Glomerular visceral epithelial cell (primary cell): ENCODE measurements around the gene PRR22.
A peak's percentile ranks its signal among the peaks of the same experiment; 100 is the strongest.

Experiments used
- DNase-seq: peaks from one replicate; pipeline ENCODE4 v3.0.0-alpha.2; 2016; ENCODE audit errors: extremely low spot score

Gene PRR22

DNA sequence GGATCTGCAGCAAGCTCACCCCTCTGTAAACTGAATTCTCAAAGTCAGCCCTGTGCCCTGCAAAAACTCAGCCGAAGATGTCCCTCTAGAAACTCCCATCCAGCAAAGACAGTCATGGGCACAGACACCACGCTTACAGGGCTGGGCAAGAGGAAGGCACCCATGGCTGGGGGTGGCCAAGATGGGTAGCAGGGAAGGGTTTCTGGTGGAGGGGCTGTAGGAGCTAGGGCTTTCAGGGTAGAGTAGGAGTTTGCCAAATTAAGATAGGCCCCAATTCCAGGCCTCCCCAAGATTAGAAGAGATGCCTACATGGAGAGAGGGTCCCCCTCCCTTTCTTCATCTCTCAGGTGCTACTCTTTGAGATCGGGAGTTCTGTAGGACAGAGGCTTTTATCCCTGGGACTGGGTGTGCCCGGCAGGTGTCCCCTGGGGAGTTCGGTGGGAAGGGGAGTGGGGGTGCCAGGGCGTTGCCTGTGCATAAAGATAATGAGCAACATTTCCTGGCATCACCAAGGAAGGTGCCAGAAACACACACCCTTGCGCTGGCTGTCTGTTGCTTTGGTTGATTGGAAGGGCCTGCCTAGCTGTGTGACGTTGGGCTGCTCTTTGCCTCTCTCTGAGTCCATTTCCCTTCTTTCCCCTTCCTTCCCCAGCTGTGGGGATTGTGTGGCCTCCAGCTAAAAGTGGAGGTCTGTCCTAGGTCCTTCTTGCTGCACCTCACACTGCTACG lies 29.7 kb upstream of the PRR22 start:
- DNase-seq: no peak

DNA sequence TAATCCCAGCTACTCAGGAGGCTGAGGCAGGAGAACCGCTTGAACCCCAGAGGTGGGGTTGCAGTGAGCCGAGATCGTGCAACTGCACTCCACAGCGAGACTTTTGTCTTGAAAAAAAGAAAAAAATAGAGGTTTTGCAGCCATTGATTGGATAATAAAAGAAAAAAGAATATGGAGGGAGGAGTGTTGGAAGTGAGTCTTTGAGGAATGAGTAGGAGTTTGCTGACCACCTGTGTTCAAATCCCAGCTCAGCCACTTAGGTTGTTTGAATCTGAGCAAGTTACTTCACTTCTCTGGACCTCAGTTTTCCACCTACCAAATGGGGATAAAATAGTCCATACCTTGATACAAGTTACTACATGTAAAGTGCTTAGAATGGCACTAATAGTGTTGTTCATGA lies 26.6 kb upstream of the PRR22 start:
- no peak for DNase-seq

DNA sequence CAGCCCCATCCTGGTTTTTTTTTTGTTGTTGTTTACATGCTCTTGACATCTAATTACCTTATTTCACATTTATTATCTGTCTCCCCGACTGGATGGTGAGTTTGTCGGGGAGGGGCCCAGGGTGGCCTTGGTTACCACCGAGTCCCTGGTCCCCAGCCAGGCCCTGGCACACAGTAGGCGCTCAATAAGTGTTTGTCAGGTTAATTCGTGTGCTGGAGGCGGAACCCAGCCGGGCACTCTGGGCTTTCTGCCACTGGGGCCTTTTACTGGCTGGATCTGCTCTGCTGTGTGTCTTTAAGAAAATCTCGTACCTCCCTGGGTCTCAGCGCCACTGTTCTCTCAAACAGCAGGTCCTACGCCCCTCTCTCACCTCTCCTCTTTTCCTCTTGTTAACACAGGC lies 24.9 kb upstream of the PRR22 start:
- no peak for DNase-seq

DNA sequence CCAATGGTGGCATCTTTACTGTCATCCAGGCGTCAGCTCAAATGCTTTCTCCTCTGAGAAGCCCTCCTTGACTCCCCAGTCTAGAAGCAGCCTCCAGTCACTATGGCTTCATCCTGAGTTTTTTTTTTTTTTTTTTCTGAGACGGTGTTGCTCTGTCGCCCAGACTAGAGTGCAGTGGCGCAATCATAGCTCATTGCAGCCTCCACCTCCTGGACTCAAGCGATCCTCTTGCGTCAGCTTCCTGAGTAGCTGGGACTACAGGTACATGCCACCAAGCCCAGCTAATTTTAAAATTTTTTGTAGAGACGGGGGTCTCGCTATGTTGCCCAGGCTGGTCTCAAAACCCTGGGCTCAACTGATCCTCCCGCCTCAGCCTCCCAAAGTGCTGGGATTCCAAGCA lies 24.5 kb upstream of the PRR22 start:
- DNase-seq: no peak

DNA sequence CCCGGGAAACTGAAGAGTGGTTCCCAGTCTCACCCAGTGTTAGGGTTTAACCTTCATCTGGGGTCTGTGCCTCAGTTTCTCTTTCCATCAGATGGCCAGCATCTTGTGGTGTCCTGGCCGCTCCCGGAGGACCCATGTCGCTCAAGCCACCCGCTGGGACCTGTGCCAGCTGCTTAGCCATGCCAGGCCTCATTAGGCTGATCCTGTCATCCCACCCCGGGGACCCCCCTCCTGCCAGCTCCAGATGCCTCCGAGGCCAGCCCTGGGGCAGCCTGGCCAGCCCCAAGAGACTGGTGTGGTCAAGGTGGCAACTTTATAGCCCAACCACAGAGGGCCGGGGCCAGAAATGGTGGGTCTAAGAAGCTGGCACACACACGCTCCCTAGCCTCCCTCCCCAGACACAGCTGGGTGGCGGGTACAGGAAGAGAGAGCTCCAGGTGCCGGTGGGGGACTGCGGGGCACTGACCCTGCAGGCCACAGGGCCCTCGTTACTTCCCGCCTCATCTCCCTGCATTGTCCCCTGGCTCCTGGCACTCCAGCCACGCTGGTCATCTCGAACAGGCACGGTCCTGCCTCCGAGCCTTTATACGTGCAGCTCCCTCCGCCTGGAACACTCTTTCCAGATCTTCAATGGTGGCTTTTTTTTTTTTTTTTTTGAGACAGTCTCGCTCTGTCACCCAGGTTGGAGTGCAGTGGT lies 23.7 kb upstream of the PRR22 start:
- DNase-seq: no peak

DNA sequence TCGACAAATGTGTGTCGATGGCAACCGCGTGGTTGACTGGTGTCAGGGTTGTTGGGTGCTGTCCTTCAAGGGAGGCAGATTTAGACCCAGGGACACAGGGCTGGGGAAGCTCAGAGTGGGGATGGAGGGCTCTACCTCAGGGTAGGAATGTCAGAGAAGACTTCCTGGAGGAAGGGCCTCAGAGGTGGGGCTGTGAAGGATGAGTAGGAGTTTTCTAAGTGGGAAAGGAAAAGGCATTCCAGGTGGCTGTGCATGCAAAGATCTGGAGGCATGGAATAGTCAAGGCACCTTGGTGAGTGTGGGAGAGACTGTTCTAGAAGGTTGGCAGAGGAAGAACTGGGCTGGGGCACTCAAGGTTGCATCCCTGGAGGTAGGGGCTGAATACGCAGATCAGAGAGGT lies 22.4 kb upstream of the PRR22 start:
- DNase-seq: no peak

DNA sequence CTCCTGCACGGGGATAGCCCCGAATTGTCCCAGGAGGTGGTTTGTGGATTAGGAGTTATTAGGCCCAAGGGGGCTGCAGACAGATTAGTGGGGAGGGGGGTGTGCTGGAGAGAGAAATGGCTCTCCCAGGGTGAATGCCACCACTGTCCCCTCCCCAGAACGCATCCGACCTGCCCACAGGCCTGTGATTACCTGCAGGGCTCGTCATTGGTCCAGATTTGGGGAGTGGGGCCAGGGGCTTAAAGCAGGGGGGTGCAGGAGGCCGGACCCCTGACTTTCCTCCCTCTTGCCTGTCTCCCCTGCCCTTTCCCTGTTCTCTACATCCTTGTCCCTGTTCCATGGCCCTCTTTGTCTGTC lies 21.6 kb upstream of the PRR22 start:
- DNase-seq: no peak

DNA sequence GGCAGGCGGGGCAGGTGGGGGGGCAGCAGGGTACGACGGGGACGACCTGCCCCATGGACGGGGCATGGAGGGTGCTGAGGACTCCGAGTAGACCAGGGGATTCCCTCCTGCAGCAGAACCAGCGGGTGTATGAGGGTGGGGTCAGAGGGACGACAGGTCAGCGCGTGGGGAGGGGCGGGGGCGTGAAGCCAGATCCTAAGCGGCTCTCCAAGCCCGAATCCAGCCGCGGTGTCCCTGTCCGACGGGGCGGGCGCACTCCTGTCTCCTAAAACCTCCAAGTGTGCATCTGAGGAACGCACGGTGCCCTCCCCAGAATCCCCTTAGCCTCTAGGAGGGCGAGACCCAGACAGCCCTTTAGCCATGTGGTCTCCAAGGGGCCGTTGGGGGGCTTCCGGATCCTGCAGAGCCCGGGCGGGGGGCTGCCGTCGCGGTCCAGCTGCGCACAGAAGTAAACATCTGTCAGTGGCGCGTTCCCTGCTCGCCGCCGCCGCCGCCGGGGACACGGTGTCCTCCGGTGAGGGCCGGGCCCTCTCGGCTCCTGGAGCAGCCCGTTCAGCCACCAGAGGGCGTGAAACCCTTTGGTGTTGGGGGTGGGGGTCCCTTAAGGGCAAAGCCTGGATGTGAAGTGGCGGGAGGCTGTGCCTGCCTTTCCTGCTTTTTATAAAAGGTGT lies 21.1 kb upstream of the PRR22 start:
- peak; percentile 56 for DNase-seq

DNA sequence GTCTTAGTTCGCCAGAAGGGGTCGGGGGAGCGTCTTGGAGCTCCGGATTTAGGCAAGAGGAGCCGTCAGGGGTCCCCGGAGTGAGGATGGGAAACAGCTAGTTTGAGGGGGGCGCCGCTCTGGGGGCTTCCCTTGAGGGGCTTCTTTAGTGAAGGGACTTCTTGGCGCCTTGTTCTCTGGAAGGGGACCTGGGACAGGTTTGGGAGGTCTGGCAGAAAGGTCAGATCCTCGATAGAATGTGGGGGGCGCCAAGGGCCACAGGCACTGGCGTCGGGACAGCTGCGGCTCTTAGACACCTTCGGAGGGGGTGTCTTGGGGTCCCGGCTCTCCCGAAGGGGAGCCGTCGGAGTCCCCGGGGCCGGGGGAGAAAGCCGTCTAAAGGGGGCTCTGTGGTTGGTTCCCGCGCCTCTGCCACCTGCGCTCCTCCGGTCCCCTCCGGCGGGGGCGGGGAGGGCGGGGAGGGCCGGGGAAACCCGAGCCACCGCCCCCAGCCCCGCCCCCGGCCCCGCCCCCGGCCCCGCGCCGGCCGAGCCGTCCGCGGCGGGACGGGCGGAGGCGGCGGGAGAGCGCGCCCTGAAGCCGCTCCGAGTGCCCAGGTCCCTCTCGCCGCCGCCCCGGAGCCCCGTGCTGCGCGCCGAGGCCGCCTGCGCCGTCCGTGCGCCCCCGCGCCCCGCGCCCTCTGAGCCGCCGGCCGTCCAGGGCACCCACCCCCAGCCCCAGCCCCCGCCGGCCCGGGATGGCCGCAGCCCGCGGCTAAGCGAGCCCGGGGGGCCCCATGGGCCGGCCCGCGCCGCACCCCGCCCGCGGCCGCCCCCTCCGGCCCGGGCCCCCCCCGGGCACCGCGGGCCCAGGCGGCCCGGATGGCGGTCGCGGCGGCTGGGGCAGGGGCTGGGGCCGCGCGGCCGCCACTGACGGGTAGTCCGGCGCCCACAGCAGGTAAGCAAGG lies 20.2 kb upstream of the PRR22 start, which contains the start of gene NRTN:
NRTN (plus strand) TSS at position 552 of the 946 bp plus-strand sequence. CDS start 19,099 bp downstream, outside the sequence.
- DNase-seq: no peak

DNA sequence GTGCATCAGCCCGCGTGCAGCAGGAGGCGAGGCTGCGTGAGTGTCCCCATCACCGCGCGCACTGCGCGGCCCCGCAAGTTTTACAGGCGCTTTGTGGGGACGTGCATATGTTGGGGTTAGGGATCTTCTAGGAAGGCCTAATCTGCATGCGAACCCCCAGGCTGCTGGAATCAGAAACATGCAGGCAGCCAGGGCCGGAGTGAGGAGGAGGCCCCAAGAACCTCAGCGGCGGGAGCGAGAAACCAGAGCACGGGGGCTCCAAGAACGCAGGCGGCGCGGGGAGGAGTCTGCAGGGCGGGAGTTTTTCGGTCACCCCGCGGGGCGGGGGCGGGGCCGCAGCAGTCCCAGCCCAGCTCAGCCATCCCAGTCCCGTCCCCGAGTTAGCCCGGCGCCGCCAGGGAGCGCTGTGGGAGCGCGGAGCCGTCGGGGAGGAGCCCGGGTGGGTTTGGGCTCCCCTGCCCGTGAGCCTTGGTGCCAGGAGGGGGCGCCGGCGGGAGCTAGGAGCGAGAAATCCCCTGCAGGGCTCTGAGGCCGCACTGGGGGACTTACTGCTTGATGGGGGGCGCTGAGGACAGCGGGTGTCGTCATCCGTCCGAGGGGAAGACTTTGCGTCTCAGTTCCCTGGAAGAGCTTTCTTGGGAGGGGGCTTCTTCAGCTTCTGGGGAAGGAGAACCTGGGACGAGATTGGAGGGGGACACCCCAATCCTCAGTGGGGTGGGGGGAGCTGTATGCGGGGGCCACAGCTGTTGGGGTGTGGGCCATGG lies 19.4 kb upstream of the PRR22 start:
- DNase-seq: peak; percentile 92

DNA sequence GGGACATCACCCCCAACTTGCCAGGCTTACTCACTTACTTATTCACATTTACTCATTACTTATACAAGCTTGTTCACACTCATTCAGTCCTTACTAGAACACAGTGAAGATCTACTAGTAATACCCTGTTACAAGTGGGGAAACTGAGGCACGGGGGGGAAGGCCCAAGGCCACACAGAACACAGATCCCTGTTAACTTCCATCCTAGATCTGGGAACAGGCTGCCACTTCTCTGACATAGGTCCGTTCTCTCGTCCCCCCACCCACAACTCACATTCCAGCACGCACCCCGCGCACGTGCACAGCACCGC lies 18.9 kb upstream of the PRR22 start:
- no peak for DNase-seq

DNA sequence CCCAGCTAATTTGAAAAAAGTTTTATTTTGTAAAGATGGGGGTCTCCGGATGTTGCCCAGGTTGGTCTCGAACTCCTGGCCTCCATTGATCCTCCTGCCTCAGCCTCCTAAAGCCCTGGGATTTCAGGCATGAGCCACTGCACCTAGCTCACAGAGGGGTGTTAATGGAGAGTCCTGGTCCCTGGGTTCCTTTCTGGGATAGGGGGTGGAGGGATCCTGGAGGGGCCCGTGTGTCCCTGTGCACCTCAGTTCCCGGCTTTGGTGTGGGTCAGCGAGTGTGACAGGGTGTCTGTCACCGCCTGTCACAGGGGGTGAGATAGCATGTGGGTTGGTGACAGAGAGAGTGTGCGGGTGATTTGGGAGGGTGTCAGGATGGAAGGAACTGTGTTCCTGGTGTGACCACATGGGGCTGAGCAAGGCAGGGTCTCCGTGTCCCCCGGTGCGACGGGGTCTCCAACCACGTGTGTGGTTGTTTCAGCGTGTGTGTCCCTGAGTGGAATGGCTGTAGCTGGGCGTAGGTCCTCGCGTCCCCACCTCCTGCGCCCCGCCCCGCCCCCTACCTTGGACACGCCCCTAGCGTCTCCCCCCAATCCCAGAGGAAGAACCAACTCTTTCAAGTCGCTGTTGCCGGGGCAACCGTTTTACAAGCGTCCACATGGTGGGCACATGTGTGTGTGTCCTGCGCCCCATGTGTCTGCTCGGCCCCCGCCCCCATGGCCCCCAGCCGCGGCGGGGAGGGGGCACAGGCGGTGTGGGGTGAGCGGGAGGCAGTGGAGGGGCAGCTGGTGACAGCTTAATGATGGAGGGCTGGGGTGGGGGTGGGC lies 17.5 kb upstream of the PRR22 start:
- DNase-seq: no peak

DNA sequence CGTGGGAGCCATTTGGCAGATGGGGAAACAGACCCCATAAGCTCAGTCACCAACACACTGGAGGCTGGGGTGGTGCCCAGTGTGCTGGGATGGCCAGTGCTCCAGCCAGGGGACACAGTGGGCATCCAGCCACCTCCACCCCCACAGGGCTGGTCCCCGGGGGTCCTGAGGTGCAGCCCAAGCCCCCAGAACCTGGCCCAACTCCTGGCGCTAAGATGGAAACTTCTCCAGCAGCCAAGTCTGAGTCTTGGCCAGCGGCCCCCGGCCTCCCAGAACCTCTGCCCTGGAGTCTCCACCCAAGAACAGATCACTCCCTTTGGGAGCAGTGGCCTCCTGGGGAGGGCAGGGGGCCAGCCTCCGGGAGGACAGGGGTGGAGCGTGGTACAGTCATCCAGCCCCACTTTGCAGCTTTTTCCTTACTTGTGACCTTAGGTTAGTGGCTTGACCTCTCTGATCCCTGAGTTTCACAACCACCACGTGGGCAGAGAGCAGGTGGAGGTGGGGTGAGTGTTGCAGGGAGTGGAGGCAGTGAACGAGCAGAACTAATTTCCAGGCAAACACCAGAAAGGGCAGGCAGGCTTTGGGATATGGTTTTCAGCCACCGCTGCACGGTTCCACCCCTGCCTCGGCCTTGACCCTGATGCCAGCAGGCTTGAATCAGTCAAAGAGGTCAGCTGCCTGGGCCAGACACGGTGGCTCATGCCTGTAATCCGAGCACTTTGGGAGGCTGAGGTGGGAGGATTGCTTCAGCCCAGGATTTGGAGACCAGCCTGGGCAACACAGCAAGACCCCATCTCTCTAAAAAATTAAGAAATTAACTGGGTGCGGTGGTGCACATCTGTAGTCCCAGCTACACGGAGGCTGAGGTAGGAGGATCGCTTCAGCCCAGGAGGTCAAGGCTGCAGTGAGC lies 16.1 kb upstream of the PRR22 start:
- no peak for DNase-seq

DNA sequence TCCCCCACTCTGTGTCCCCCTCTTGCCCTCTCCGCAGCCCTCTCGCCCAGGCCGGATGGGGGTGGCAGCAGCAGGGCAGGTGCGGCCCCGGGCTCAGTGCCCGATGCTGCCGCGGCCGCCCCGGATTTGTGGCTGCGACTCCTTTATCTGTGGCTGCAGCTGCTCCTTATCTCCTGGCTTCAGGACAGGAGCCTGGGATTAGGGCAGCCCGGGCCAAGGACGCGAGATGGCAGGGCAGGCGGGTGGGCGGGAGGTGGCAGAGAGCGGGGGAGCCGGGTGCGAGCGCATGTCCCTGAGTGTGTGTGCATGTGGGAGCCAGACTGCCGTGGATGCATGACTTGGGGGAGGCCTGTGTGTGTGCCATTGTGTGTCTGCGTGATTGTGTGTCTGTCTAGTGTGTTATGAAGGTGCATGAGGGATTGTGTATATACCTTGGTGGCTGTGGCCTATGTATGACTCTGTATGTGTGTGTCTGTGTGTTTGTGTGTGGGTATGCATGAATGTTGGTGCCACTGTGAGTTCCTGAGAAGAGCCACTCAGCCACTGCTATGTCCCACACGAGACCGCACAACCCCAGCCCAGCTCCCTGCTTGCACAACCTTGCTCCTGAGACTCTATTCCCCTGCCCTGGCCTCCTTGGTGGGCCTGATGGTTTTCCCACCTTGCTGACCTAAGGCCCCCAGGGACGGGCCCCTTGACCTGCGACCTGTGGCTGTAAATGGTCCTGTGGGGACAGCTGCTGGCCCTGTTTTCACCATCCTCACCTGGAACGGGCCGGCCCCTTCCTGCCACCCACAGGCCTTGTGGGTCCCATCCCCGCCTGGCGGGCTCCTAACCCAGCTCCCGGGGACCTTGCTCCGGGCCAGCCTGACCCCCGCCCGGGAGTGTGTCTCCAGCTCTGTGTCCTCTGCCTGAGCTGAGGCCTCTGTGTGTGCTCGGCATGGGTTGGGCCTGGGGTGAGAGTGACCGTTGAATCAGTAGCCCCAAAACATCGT lies 15.0 kb upstream of the PRR22 start:
- DNase-seq: no peak

DNA sequence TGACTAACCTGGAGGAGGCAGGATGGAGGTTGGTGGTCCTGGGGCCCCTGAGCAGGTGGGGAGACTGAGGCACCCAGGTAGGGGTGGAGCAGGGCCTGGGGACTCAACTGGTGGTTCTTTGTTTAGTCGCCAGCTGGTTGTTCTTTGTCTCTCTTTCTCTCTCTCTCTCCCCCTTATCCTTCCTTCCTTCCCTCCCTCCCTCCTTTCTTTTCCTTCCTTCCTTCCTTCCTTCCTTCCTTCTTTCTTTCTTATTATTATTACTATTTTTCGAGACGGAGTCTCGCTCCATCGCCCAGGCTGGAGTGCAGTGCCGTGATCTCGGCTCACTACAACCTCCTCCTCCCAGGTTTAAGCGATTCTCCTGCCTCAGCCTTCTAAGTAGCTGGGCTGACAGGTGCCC lies 13.7 kb upstream of the PRR22 start:
- DNase-seq: no peak

DNA sequence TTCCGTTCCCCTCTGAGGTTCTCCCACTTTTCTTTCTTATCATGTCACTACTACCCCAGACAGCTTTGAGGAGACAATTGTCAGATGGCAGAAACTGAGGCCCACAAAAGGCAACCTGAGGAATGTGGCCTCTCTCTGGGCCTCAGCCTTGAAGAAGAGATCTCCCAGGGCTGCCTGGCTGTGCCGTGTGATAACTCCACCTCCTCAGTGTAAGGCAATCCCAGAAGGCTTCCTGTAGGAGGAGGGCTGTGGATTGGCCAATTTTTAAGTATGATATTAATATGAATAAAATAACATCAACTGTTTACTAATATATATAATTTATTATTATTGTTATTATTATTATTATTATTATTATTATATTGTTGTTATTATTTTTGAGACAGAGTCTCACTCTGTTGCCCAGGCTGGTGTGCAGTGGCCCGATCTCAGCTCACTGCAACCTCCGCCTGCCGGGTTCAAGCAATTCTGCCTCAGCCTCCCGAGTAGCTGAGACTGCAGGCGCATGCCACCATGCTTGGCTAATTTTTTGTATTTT lies 10.9 kb upstream of the PRR22 start:
- DNase-seq: no peak

DNA sequence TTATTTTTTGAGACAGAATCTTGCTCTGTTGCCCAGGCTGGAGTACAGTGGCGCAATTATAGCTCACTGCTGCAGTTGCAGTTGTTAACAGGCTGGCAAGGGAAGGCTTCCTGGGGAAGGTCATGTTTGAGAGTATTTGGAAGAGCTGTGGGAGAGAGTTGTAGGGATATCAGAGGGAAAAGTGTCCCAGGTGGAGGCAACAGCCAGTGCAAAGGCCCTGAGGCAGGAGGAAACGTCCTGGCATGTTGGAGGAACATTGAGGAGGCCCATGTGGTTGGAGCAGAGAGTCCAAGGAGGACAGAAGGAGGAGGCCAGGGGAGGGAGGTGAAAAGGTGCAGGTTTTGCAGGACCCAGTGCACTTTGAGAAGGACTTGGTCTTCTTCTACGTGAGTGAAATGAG lies 8.6 kb upstream of the PRR22 start:
- no peak for DNase-seq

DNA sequence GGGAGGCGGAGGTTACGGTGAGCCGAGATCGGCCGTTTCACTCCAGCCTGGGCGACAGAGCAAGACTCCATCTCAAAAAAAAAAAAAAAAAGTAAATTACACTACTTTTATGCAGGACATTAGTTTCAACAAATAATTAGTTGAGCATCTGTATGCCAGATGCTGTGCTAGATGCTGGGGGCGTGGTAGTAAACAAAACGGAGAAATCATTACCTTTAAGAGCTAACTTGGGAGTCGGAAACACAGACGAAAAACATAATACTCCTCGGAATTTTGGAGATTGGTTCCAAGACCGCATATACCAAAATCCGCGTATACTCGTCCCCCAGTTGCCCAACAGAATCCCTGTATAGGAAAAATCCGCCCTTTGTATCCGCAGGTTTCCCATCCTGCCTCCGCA lies 7.7 kb upstream of the PRR22 start:
- DNase-seq: no peak
